ENCODE data around the gene SLIT1. TPM values are rescaled to one million over a fixed set of nuclear protein-coding genes. Genes with fewer than 3 reads are reported as not detected.

The SLIT1 gene
- total RNA-seq, 1 donor from 2014 or later, result 0.23 TPM

- no peaks in the 10 kb centered on the region for H3K27me3 ChIP-seq (ENCODE audit: insufficient read depth, low read length)
- peaks cover 20% of the 10 kb centered on the region for H3K36me3 ChIP-seq (ENCODE audit: insufficient read depth, low read length)
- no peak overlapping the region for H3K9ac ChIP-seq (ENCODE audit: low read length)
- no peaks in the 10 kb centered on the region for H3K27me3 Mint-ChIP-seq (ENCODE audit: low read depth, unreplicated experiment)
- H3K27ac ChIP-seq (ENCODE audit: low read depth, low read length), result no peak overlapping the region
- H3K36me3 Mint-ChIP-seq (ENCODE audit: low read depth, unreplicated experiment), result peaks cover 10% of the 10 kb centered on the region
- no peaks in the 10 kb centered on the region for H3K9me3 ChIP-seq (ENCODE audit: insufficient read depth, low read depth, low read length)
- H3K79me2 ChIP-seq (ENCODE audit: insufficient read depth, low read length), result peaks cover 9% of the 10 kb centered on the region
- no peak overlapping the region for H3K4me3 ChIP-seq (ENCODE audit: insufficient read depth, low read depth, low read length)
- no peak for FAIRE-seq
- H4K20me1 ChIP-seq (ENCODE audit: insufficient read depth, low read length), result peaks cover 16% of the 10 kb centered on the region
- no peak overlapping the region for H2AFZ ChIP-seq (ENCODE audit: low read depth, low read length)
- TF ChIP-seq EZH2 (IDR thresholded peaks at IDR 0.05; ENCODE audit: insufficient read depth, low read length), result no peak
- TF ChIP-seq CTCF (IDR thresholded peaks at IDR 0.05; ENCODE audit: insufficient read depth, low read depth, low read length), result no peak
- H3K27ac Mint-ChIP-seq (ENCODE audit: unreplicated experiment), result no peak overlapping the region
- H3K9me3 Mint-ChIP-seq (ENCODE audit: unreplicated experiment), result no peaks in the 10 kb centered on the region
- H3K4me1 ChIP-seq (ENCODE audit: insufficient read depth, low read length), result peaks cover 16% of the 10 kb centered on the region
- peaks cover 11% of the 10 kb centered on the region for H3K4me1 Mint-ChIP-seq (ENCODE audit: low read depth, unreplicated experiment)
- H3K4me3 Mint-ChIP-seq (ENCODE audit: unreplicated experiment), result no peak overlapping the region
- no peak for DNase-seq (ENCODE audit: low read depth)
- no peak overlapping the region for H3K4me2 ChIP-seq (ENCODE audit: low read length)
Observed at GRCh38 chr10:96958071-96958470, 227.7 kb downstream of the SLIT1 start.

GRCh38 chr10:96955794-96956193, 230.0 kb downstream of the SLIT1 start:
- no peaks in the 10 kb centered on the region for H3K9me3 ChIP-seq (ENCODE audit: insufficient read depth, low read depth, low read length)
- Mint-ChIP-seq H3K4me1 (ENCODE audit: low read depth, unreplicated experiment) (peaks cover 6% of the 10 kb centered on the region), H3K9me3 (ENCODE audit: unreplicated experiment) (no peaks in the 10 kb centered on the region), H3K27me3 (ENCODE audit: low read depth, unreplicated experiment) (no peaks in the 10 kb centered on the region), H3K36me3 (ENCODE audit: low read depth, unreplicated experiment) (peaks cover 13% of the 10 kb centered on the region), H3K27ac (ENCODE audit: unreplicated experiment) (no peak overlapping the region), H3K4me3 (ENCODE audit: unreplicated experiment) (no peak overlapping the region)
- no peak overlapping the region for H3K27ac ChIP-seq (ENCODE audit: low read depth, low read length)
- H3K27me3 ChIP-seq (ENCODE audit: insufficient read depth, low read length), result no peaks in the 10 kb centered on the region
- H4K20me1 ChIP-seq (ENCODE audit: insufficient read depth, low read length), result peaks cover 12% of the 10 kb centered on the region
- H3K4me2 ChIP-seq (ENCODE audit: low read length), result no peak overlapping the region
- H3K4me3 ChIP-seq (ENCODE audit: insufficient read depth, low read depth, low read length), result no peak overlapping the region
- FAIRE-seq (no peak), DNase-seq (ENCODE audit: low read depth) (no peak)
- H3K36me3 ChIP-seq (ENCODE audit: insufficient read depth, low read length), result peaks cover 31% of the 10 kb centered on the region
- TF ChIP-seq EZH2 (IDR thresholded peaks at IDR 0.05; ENCODE audit: insufficient read depth, low read length) (no peak), CTCF (IDR thresholded peaks at IDR 0.05; ENCODE audit: insufficient read depth, low read depth, low read length) (no peak)
- no peak overlapping the region for H2AFZ ChIP-seq (ENCODE audit: low read depth, low read length)
- peaks cover 9% of the 10 kb centered on the region for H3K79me2 ChIP-seq (ENCODE audit: insufficient read depth, low read length)
- H3K9ac ChIP-seq (ENCODE audit: low read length), result no peak overlapping the region
- peaks cover 12% of the 10 kb centered on the region for H3K4me1 ChIP-seq (ENCODE audit: insufficient read depth, low read length)

GRCh38 chr10:96951954-96952353, 233.8 kb downstream of the SLIT1 start:
- Histone ChIP-seq H3K79me2 (ENCODE audit: insufficient read depth, low read length) (peaks cover 4% of the 10 kb centered on the region), H3K9ac (ENCODE audit: low read length) (no peak overlapping the region), H3K4me2 (ENCODE audit: low read length) (no peak overlapping the region), H3K9me3 (ENCODE audit: insufficient read depth, low read depth, low read length) (no peaks in the 10 kb centered on the region), H3K4me1 (ENCODE audit: insufficient read depth, low read length) (no peaks in the 10 kb centered on the region), H3K4me3 (ENCODE audit: insufficient read depth, low read depth, low read length) (no peak overlapping the region), H3K27me3 (ENCODE audit: insufficient read depth, low read length) (no peaks in the 10 kb centered on the region), H3K27ac (ENCODE audit: low read depth, low read length) (no peak overlapping the region), H2AFZ (ENCODE audit: low read depth, low read length) (no peak overlapping the region), H4K20me1 (ENCODE audit: insufficient read depth, low read length) (peaks cover 15% of the 10 kb centered on the region), H3K36me3 (ENCODE audit: insufficient read depth, low read length) (peaks cover 31% of the 10 kb centered on the region)
- no peak for FAIRE-seq
- DNase-seq (ENCODE audit: low read depth), result no peak
- Mint-ChIP-seq H3K36me3 (ENCODE audit: low read depth, unreplicated experiment) (peaks cover 13% of the 10 kb centered on the region), H3K4me1 (ENCODE audit: low read depth, unreplicated experiment) (no peaks in the 10 kb centered on the region), H3K27me3 (ENCODE audit: low read depth, unreplicated experiment) (no peaks in the 10 kb centered on the region), H3K27ac (ENCODE audit: unreplicated experiment) (no peak overlapping the region), H3K9me3 (ENCODE audit: unreplicated experiment) (no peaks in the 10 kb centered on the region), H3K4me3 (ENCODE audit: unreplicated experiment) (no peak overlapping the region)
- TF ChIP-seq EZH2 (IDR thresholded peaks at IDR 0.05; ENCODE audit: insufficient read depth, low read length), result no peak
- TF ChIP-seq CTCF (IDR thresholded peaks at IDR 0.05; ENCODE audit: insufficient read depth, low read depth, low read length), result no peak
